ENCODE results near the gene COA8. TPM values are rescaled to one million over a fixed set of nuclear protein-coding genes. Genes with fewer than 3 reads are reported as not detected.

COA8 gene
- total and polyA plus RNA-seq, 2 of the 13 experiments (the other 11 are each of a cell fraction or from before 2014, with no cell fraction given): 10.9 to 25.1 TPM

DNA sequence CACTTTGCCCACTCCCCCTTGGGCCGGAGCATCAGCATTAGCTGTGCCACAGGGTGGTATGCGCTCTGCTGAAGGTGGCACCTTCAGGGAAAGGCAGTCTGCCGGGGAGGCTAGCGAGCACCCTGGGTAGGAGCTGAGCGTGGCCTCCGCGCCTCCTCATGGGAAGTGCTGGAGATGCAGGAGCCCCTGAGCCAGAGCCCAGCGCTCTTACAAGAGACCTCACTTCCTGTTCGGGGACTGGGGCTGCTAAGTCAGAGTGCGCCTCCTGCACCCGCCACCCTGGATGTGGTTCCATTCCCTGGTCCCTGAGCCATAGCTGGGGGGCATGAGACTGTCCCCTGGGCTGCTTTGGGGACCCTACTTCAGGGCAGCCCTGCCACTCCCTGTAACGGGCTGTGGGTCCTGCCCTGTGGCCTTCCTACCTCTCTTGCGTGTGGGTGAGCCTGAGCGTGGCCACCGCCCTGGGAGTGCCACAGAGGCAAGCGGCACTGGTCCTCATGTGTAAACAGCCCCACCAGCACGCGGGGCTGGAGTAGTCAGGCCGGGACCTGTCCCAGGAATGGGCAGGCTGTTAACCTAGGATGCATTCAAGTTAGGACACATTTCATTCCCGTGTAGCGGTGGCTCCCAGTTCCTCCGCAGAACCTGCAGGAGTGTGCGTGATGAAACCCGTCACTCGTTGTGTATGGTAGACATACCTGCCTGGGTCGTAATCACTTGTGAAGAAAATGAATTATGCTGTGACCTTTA is 19.4 kb downstream of the COA8 start:
- Histone ChIP-seq H3K79me2 (ENCODE audit: insufficient read depth, low read length) (no peaks in the 10 kb centered on the region), H2AFZ (ENCODE audit: low read length) (no peak overlapping the region), H3K9ac (ENCODE audit: insufficient read depth, low read depth, low read length) (no peak overlapping the region), H3K27ac (ENCODE audit: extremely low read length, insufficient read depth, low read length) (no peak overlapping the region), H3K4me2 (ENCODE audit: low read depth, low read length) (no peak overlapping the region), H3K4me1 (ENCODE audit: insufficient read depth, low read length) (peaks cover 10% of the 10 kb centered on the region), H3K36me3 (replicated peaks in 1 of 2; ENCODE audit: control insufficient read depth in 1 of 2, insufficient read depth in 2 of 2, low read length in 2 of 2) (peaks cover 7 to 13% of the 10 kb centered on the region in 2 experiments; a peak in 4 of 5 replicates), H3K27me3 (ENCODE audit: control insufficient read depth in 1 of 2, insufficient read depth in 2 of 2, low read length in 2 of 2) (no peaks in the 10 kb centered on the region), H3K4me3 (replicated peaks in 1 of 3; ENCODE audit: insufficient read depth in 1 of 3, low read depth in 2 of 3, low read length in 3 of 3) (no peak overlapping the region), H3K9me3 (ENCODE audit: low read length) (no peaks in the 10 kb centered on the region), H4K20me1 (ENCODE audit: insufficient read depth, low read length) (no peaks in the 10 kb centered on the region)
- DNase-seq (ENCODE audit: low spot score) (no peak), FAIRE-seq (no peak), ATAC-seq (peak; percentile 25; the same call in 2 of the 3 replicates)
- TF ChIP-seq POLR2A (IDR thresholded peaks at IDR 0.05; ENCODE audit: insufficient read depth in 1 of 2, low read depth in 2 of 2, low read length in 2 of 2) (0 out of 4 replicates have a peak, but pooled peaks of 1 of the 2 experiments have one; percentile 13), SNAPC2 (CRISPR knock-in tag; IDR thresholded peaks at IDR 0.05) (no peak), THAP11 (CRISPR knock-in tag; IDR thresholded peaks at IDR 0.05) (no peak), ZBTB26 (CRISPR knock-in tag; IDR thresholded peaks at IDR 0.05; ENCODE audit: borderline replicate concordance) (no peak), NONO (IDR thresholded peaks at IDR 0.05) (no peak), NONO (CRISPR knock-in tag; conservative IDR thresholded peaks at IDR 0.05) (no peak), PHB2 (IDR thresholded peaks at IDR 0.05; ENCODE audit: partially characterized antibody) (no peak), PRDM4 (CRISPR knock-in tag; IDR thresholded peaks at IDR 0.05; ENCODE audit: borderline replicate concordance) (no peak), MTF2 (CRISPR knock-in tag; IDR thresholded peaks at IDR 0.05; ENCODE audit: borderline replicate concordance) (no peak), FOXA3 (CRISPR knock-in tag; IDR thresholded peaks at IDR 0.05) (no peak), MZF1 (CRISPR knock-in tag; IDR thresholded peaks at IDR 0.05; ENCODE audit: borderline replicate concordance) (no peak), FOXM1 (CRISPR knock-in tag; IDR thresholded peaks at IDR 0.05) (no peak), AGO2 (optimal IDR thresholded peaks at IDR 0.05; ENCODE audit: low read depth, low read length) (peak; percentile 65), BCL3 (CRISPR knock-in tag; IDR thresholded peaks at IDR 0.05) (no peak), ZZZ3 (CRISPR knock-in tag; IDR thresholded peaks at IDR 0.05; ENCODE audit: borderline replicate concordance) (no peak), ZNF274 (CRISPR knock-in tag; IDR thresholded peaks at IDR 0.05) (no peak), ZNF121 (CRISPR knock-in tag; IDR thresholded peaks at IDR 0.05) (no peak)
- TF ChIP-seq, protein P1, sequence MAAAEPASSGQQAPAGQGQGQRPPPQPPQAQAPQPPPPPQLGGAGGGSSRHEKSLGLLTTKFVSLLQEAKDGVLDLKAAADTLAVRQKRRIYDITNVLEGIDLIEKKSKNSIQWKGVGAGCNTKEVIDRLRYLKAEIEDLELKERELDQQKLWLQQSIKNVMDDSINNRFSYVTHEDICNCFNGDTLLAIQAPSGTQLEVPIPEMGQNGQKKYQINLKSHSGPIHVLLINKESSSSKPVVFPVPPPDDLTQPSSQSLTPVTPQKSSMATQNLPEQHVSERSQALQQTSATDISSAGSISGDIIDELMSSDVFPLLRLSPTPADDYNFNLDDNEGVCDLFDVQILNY (CRISPR knock-in tag; conservative IDR thresholded peaks at IDR 0.05): no peak
- in situ Hi-C loops (cut with HindIII; ENCODE audit: extremely low pct_ligation_motif_present, low pct_unique_long_range_greater_than_20kb) (no loop called here), intact Hi-C loops (cut with micrococcal nuclease; ENCODE audit: unreplicated experiment) (no loop called here)
- POLR2A ChIA-PET: no interaction called here
- CTCF ChIA-PET (ENCODE audit: low intra/inter-chr PET ratio, low total read pairs): no interaction called here
- no TSS peak for BruUV-seq (replicated peaks)
- WGBS (ENCODE audit: low lambda C conversion rate): 98% methylated on average over 11 of the region's 26 CpGs

Data from HepG2 (cell line).